D721Med (cell line): ENCODE data around the gene HTR3E.

Experiments used
- DNase-seq: peaks from one replicate; pipeline ENCODE4 v3.0.0; 2011; ENCODE audit warnings: low spot score; ENCODE audit not compliant: insufficient read length
- FAIRE-seq: peaks from 2 replicates; lab custom pipeline; 2011; peaks lifted over from hg19 to GRCh38; lab: Jason Lieb, UNC
- TF ChIP-seq, protein P1 (sequence below): IDR thresholded peaks from 2 replicates; pipeline ENCODE4 v1.5.1; 2012; ENCODE audit warnings: mild to moderate bottlenecking, control low read depth; ENCODE audit not compliant: insufficient read depth; ENCODE audit errors: missing control alignments

The HTR3E gene

DNA sequence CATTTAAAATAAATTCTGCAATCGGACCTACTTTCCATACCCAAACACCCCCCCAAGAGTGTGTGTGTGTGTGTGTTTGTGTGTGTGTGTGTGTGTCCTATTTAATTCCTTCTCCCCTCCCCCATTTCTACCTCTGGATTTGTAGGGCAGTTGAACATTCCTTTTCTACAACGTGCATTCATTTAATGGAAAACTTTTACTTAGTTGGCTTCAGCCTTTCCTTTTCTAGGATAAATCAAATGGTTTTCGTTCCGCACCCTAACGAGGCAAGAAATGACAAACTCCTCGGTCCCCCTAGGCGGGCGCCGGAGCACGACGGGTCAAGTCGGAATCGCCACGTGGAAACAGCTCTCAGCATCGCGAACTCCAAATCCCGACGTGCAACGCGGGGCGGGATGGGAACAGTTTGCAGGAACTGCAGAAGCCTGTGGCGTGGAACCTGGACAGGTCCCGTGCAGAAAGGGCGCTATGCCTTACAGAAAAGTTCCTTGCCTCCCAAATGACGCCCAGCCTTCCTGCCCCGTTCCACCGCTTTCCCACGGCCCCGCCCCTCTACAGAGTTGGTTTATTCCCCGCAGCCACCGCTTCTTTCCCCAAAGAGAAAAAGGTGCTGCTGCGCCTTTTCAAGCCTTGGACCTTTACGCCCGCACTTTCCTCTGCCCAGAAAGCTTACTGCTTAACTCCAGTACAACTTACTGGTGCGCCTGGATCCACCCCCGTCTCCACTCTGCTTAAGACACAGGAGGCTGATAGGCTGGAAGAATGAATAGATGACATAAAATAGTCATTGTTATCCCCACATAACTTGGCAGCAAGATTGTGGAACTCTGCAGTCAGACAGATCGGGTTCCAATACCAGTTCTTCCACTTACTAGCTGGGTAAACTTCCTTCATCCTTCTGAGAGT lies 37.2 kb downstream of the HTR3E start:
- TF ChIP-seq, protein P1, sequence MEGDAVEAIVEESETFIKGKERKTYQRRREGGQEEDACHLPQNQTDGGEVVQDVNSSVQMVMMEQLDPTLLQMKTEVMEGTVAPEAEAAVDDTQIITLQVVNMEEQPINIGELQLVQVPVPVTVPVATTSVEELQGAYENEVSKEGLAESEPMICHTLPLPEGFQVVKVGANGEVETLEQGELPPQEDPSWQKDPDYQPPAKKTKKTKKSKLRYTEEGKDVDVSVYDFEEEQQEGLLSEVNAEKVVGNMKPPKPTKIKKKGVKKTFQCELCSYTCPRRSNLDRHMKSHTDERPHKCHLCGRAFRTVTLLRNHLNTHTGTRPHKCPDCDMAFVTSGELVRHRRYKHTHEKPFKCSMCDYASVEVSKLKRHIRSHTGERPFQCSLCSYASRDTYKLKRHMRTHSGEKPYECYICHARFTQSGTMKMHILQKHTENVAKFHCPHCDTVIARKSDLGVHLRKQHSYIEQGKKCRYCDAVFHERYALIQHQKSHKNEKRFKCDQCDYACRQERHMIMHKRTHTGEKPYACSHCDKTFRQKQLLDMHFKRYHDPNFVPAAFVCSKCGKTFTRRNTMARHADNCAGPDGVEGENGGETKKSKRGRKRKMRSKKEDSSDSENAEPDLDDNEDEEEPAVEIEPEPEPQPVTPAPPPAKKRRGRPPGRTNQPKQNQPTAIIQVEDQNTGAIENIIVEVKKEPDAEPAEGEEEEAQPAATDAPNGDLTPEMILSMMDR, result no peak
- FAIRE-seq (no peak), DNase-seq (no peak)

DNA sequence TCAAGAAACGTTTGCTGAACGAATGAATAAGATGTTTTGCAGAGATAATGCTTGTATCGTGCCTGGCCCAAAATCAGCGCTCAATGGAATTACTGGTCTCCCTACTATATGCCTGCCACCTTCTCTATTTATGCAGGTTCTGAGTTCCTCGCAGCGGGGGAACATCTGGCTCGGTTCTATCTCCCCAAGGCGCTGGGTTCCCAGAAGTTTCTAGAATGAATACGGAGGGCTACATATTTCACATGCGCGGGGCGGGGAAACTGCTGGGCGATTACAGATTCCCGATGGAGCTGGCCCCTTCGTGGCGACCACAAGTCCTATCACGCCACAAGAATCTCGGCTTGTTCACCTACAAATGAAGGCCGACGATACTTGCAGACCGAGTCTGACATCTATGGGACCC lies 37.9 kb downstream of the HTR3E start:
- TF ChIP-seq, protein P1, result no peak
- DNase-seq (no peak), FAIRE-seq (no peak)

DNA sequence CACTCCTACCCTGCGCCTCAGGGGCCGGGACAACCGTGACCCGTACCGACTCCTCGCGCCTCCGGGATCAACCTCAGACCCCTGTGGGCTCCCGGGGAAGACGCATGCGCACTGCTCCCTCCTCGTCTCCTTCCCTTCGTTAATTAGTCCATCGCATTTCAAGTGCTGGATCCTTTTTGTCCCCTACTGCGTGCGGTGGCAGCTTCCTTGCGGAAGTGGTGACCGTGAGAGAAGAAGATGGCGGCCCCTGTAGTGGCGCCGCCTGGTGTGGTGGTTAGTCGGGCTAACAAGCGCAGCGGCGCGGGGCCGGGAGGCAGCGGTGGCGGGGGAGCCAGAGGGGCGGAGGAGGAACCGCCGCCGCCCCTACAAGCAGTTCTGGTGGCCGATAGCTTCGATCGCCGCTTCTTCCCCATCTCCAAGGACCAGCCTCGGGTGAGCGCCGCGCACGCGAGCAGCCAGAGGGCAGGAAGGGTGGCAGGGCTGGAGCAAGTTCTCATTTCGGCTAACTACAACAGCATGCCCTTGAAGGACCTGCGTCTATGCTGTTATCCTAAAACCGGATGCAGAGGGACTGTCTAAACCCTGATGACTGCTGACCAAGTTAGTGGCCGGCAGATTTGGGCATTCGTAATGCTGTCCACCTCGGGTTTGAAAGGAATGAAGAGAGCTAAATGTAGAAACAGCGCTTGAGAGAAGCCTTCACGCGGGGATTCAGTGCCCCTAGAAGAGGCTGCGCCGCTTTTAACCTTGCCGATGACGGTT lies 38.5 kb downstream of the HTR3E start, which contains the start of gene EIF2B5:
Gene EIF2B5, plus strand, starts transcription at position 210 of the 762 bp plus-strand sequence. Its CDS starts 28 bp downstream, at position 238.
- TF ChIP-seq, protein P1, result peak; percentile 40
- DNase-seq (peak; percentile 76), FAIRE-seq (peak; percentile 61)

DNA sequence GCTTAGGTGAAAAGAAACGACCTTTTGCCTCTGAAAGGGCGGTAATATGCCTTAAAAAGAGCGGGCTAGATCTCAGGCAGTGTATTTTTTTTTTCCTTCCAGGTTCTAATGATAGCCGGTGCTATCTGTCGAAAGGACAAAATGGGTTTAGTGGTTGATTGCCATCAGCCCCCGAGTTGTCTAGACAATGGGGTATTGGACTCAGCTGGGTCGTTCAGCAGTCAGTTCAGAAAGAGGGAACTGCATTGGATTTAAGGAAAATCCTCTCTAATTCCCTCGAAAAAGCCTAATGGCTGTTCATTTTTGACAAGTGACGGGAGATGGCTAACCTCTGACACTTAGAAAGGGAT lies 39.0 kb downstream of the HTR3E start:
- TF ChIP-seq, protein P1, result no peak
- no peak for DNase-seq
- FAIRE-seq, result no peak

DNA sequence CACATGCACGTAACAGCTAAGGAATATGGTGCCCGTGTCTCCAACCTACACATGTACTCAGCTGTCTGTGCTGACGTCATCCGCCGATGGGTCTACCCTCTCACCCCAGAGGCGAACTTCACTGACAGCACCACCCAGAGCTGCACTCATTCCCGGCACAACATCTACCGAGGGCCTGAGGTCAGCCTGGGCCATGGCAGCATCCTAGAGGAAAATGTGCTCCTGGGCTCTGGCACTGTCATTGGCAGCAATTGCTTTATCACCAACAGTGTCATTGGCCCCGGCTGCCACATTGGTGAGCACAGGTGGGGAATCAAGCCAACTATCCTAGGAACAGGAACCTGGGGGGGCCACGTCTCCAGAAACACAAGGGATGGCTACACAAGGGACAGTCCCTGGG lies 43.6 kb downstream of the HTR3E start:
- TF ChIP-seq, protein P1, result no peak
- no peak for FAIRE-seq
- DNase-seq, result no peak

DNA sequence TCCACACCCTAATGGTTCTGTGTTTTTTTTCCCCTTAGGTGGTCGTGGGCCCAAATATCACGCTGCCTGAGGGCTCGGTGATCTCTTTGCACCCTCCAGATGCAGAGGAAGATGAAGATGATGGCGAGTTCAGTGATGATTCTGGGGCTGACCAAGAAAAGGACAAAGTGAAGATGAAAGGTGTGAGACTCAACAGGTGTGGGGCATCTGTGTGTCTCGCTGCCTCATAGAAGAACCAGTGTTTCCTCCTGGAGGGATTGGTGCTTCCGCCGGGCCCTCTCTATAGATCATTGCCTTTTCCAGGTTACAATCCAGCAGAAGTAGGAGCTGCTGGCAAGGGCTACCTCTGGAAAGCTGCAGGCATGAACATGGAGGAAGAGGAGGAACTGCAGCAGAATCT lies 45.3 kb downstream of the HTR3E start:
- DNase-seq (no peak), FAIRE-seq (no peak)
- TF ChIP-seq, protein P1, result no peak

DNA sequence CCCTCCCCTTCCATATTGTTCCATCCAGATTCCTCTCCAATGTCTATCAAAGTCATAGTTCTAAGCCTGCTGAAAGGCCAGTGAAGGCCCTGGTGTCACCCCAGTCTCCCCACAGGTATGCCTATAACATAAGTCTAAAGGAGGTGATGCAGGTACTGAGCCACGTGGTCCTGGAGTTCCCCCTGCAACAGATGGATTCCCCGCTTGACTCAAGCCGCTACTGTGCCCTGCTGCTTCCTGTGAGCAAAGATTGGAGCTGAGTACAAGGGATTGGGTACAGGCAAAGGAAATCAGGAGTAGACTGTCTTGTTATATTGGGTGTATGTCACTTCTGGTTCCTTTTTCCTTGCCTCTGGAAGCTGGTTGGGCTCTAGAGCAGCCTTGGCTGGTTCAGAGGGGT lies 46.5 kb downstream of the HTR3E start:
- TF ChIP-seq, protein P1, result no peak
- FAIRE-seq (no peak), DNase-seq (no peak)
